K562 (cell line): Measurements from ENCODE around the gene APOC1. TPM values are rescaled to one million over a fixed set of nuclear protein-coding genes. Genes with fewer than 3 reads are reported as not detected.

ENCODE experiments used
- CCAR2 ChIP-seq: fragments of 200-400 bp; formaldehyde crosslinking; IDR thresholded peaks from 2 replicates; pipeline ENCODE4 v1.6.1; 2017; ENCODE audit warnings: mild to moderate bottlenecking, low read depth, low read length
- KDM2B ChIP-seq: fragments of 250-450 bp; sonication (Bioruptor Pico); IDR thresholded peaks from 2 replicates; pipeline ENCODE4 v1.8.0; 2021; ENCODE audit warnings: mild to moderate bottlenecking, moderate library complexity
- PHF20 ChIP-seq: fragments of 450-650 bp; IDR thresholded peaks from 2 replicates; pipeline ENCODE4 v1.6.1; 2018; ENCODE audit not compliant: partially characterized antibody
- PTTG1 ChIP-seq: fragments of 450-650 bp; IDR thresholded peaks from 2 replicates; pipeline ENCODE4 v1.6.1; 2016; ENCODE audit warnings: low read depth, mild to moderate bottlenecking, missing genetic modification characterization, missing compliant biosample characterization
- RUNX1 ChIP-seq: sonication (generic); IDR thresholded peaks from 2 replicates; pipeline ENCODE4 v1.6.1; 2016; ENCODE audit warnings: antibody characterized with exemption, low read depth
- SMAD1 ChIP-seq: fragments of 150-350 bp; IDR thresholded peaks from 2 replicates; pipeline ENCODE4 v1.6.1; 2014; ENCODE audit warnings: low read length, low read depth; ENCODE audit not compliant: partially characterized antibody
- ZNF174 ChIP-seq: fragments of 250-450 bp; sonication (Bioruptor Pico); IDR thresholded peaks from 2 replicates; pipeline ENCODE4 v1.4.0; 2020; ENCODE audit warnings: mild to moderate bottlenecking
- ZNF224 ChIP-seq: sonication (generic); formaldehyde crosslinking; IDR thresholded peaks from 2 replicates; pipeline ENCODE4 v1.8.0; 2022; ENCODE audit warnings: mild to moderate bottlenecking, missing genetic modification reagents
- ZNF408 ChIP-seq: fragments of 250-450 bp; sonication (Bioruptor Pico); IDR thresholded peaks from 2 replicates; pipeline ENCODE4 v1.4.0; 2020; ENCODE audit warnings: low read depth, mild to moderate bottlenecking, moderate library complexity
- ZNF780A ChIP-seq: fragments of 250-450 bp; sonication (Bioruptor Pico); IDR thresholded peaks from 2 replicates; pipeline ENCODE4 v1.5.0; 2021; ENCODE audit warnings: mild to moderate bottlenecking
- polyA plus RNA-seq, 8 experiments: library from polyadenylated mRNA; depleted of rRNA in 4 of 8; stranded (reverse) in 5 of 8; unstranded in 3 of 8; fragments of >200 nt; fragmentation: Nextera tagmentation in 2 of 8; fragmentation: Illumina TruSeq in 1 of 8; extraction: Ambion mirVana in 2 of 8; extraction: Trizol in 1 of 8; gene quantifications; 2 replicates each; pipeline versions ENCODE4 v1.2.1 to v1.2.3, GENCODE V29; 2011 to 2014; ENCODE audit warnings: inconsistent platforms in 1 of 8, missing spikeins in 1 of 8
- total RNA-seq, 7 experiments: library from RNA; depleted of rRNA in 6 of 7; stranded (reverse); fragments of >200 nt in 6 of 7; fragmentation: Illumina TruSeq in 2 of 7; extraction: Trizol in 2 of 7; gene quantifications; 2 replicates each; pipeline versions ENCODE4 v1.2.1 to v1.2.3, GENCODE V29; 2011 to 2021; ENCODE audit warnings: low replicate concordance in 1 of 7
- TF ChIP-seq, protein P1 (sequence below): sonication (generic); formaldehyde crosslinking; IDR thresholded peaks from 2 replicates; pipeline ENCODE4 v1.8.0; 2022; ENCODE audit warnings: mild to moderate bottlenecking, low read depth, missing genetic modification reagents
- TF ChIP-seq, protein P2 (sequence below): fragments of 450-650 bp; IDR thresholded peaks from 2 replicates; pipeline ENCODE4 v1.6.1; 2014; ENCODE audit warnings: low read depth, mild to moderate bottlenecking, moderate library complexity, borderline replicate concordance
- TF ChIP-seq, protein P3 (sequence below): sonication (generic); formaldehyde crosslinking; IDR thresholded peaks from 2 replicates; pipeline ENCODE4 v1.5.0; 2020; ENCODE audit warnings: missing genetic modification reagents
- TF ChIP-seq, protein P4 (sequence below): fragments of 150-350 bp; conservative IDR thresholded peaks from 2 replicates; pipeline ENCODE4 v1.6.1; 2014; ENCODE audit warnings: low read length
- TF ChIP-seq, protein P5 (sequence below): sonication (generic); IDR thresholded peaks from 2 replicates; pipeline ENCODE4 v1.6.1; 2016
- TF ChIP-seq, protein P6 (sequence below): fragments of 250-450 bp; sonication (Bioruptor Pico); IDR thresholded peaks from 2 replicates; pipeline ENCODE4 v1.4.0; 2020; ENCODE audit warnings: mild to moderate bottlenecking, moderate library complexity
- TF ChIP-seq, protein P7 (sequence below): fragments of 250-450 bp; sonication (Bioruptor Pico); IDR thresholded peaks from 2 replicates; pipeline ENCODE4 v1.8.0; 2021; ENCODE audit warnings: moderate library complexity, mild to moderate bottlenecking, inconsistent platforms
- TF ChIP-seq, protein P8 (sequence below): IDR thresholded peaks from 2 replicates; pipeline ENCODE4 v1.6.1; 2014; ENCODE audit warnings: antibody characterized with exemption

The APOC1 gene
- total and polyA plus RNA-seq, 9 of the 15 experiments (the other 6 are each of a cell fraction or from before 2014, with no cell fraction given): 115 to 408 (median 220) TPM

DNA sequence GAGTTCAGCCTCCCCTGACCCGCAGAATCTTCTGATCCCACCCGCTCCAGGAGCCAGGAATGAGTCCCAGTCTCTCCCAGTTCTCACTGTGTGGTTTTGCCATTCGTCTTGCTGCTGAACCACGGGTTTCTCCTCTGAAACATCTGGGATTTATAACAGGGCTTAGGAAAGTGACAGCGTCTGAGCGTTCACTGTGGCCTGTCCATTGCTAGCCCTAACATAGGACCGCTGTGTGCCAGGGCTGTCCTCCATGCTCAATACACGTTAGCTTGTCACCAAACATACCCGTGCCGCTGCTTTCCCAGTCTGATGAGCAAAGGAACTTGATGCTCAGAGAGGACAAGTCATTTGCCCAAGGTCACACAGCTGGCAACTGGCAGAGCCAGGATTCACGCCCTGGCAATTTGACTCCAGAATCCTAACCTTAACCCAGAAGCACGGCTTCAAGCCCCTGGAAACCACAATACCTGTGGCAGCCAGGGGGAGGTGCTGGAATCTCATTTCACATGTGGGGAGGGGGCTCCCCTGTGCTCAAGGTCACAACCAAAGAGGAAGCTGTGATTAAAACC is 9.9 kb upstream of the APOC1 start (continued):
- TF ChIP-seq KDM2B (CRISPR knock-in tag) (no peak), RUNX1 (no peak), ZNF780A (CRISPR knock-in tag) (no peak), PTTG1 (no peak), PHF20 (peak; percentile 19), ZNF224 (no peak), SMAD1 (no peak), ZNF408 (CRISPR knock-in tag) (no peak), ZNF174 (CRISPR knock-in tag) (no peak), CCAR2 (no peak)
- TF ChIP-seq, protein P1, sequence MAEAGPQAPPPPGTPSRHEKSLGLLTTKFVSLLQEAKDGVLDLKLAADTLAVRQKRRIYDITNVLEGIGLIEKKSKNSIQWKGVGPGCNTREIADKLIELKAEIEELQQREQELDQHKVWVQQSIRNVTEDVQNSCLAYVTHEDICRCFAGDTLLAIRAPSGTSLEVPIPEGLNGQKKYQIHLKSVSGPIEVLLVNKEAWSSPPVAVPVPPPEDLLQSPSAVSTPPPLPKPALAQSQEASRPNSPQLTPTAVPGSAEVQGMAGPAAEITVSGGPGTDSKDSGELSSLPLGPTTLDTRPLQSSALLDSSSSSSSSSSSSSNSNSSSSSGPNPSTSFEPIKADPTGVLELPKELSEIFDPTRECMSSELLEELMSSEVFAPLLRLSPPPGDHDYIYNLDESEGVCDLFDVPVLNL: 0 out of 2 replicates have a peak, but pooled peaks have one; percentile 12
- TF ChIP-seq, protein P2, sequence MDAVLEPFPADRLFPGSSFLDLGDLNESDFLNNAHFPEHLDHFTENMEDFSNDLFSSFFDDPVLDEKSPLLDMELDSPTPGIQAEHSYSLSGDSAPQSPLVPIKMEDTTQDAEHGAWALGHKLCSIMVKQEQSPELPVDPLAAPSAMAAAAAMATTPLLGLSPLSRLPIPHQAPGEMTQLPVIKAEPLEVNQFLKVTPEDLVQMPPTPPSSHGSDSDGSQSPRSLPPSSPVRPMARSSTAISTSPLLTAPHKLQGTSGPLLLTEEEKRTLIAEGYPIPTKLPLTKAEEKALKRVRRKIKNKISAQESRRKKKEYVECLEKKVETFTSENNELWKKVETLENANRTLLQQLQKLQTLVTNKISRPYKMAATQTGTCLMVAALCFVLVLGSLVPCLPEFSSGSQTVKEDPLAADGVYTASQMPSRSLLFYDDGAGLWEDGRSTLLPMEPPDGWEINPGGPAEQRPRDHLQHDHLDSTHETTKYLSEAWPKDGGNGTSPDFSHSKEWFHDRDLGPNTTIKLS: no peak
- TF ChIP-seq, protein P3, sequence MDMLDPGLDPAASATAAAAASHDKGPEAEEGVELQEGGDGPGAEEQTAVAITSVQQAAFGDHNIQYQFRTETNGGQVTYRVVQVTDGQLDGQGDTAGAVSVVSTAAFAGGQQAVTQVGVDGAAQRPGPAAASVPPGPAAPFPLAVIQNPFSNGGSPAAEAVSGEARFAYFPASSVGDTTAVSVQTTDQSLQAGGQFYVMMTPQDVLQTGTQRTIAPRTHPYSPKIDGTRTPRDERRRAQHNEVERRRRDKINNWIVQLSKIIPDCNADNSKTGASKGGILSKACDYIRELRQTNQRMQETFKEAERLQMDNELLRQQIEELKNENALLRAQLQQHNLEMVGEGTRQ (CRISPR knock-in tag): no peak
- TF ChIP-seq, protein P4, sequence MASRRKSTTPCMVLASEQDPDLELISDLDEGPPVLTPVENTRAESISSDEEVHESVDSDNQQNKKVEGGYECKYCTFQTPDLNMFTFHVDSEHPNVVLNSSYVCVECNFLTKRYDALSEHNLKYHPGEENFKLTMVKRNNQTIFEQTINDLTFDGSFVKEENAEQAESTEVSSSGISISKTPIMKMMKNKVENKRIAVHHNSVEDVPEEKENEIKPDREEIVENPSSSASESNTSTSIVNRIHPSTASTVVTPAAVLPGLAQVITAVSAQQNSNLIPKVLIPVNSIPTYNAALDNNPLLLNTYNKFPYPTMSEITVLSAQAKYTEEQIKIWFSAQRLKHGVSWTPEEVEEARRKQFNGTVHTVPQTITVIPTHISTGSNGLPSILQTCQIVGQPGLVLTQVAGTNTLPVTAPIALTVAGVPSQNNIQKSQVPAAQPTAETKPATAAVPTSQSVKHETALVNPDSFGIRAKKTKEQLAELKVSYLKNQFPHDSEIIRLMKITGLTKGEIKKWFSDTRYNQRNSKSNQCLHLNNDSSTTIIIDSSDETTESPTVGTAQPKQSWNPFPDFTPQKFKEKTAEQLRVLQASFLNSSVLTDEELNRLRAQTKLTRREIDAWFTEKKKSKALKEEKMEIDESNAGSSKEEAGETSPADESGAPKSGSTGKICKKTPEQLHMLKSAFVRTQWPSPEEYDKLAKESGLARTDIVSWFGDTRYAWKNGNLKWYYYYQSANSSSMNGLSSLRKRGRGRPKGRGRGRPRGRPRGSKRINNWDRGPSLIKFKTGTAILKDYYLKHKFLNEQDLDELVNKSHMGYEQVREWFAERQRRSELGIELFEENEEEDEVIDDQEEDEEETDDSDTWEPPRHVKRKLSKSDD: no peak
- TF ChIP-seq, protein P5, sequence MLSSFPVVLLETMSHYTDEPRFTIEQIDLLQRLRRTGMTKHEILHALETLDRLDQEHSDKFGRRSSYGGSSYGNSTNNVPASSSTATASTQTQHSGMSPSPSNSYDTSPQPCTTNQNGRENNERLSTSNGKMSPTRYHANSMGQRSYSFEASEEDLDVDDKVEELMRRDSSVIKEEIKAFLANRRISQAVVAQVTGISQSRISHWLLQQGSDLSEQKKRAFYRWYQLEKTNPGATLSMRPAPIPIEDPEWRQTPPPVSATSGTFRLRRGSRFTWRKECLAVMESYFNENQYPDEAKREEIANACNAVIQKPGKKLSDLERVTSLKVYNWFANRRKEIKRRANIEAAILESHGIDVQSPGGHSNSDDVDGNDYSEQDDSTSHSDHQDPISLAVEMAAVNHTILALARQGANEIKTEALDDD: no peak
- TF ChIP-seq, protein P6, sequence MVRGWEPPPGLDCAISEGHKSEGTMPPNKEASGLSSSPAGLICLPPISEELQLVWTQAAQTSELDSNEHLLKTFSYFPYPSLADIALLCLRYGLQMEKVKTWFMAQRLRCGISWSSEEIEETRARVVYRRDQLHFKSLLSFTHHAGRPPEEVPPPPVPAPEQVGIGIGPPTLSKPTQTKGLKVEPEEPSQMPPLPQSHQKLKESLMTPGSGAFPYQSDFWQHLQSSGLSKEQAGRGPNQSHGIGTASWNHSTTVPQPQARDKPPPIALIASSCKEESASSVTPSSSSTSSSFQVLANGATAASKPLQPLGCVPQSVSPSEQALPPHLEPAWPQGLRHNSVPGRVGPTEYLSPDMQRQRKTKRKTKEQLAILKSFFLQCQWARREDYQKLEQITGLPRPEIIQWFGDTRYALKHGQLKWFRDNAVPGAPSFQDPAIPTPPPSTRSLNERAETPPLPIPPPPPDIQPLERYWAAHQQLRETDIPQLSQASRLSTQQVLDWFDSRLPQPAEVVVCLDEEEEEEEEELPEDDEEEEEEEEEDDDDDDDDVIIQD (CRISPR knock-in tag): 0 out of 2 replicates have a peak, but pooled peaks have one; percentile 51
- TF ChIP-seq, protein P7, sequence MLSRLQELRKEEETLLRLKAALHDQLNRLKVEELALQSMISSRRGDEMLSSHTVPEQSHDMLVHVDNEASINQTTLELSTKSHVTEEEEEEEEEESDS: no peak
- TF ChIP-seq, protein P8, sequence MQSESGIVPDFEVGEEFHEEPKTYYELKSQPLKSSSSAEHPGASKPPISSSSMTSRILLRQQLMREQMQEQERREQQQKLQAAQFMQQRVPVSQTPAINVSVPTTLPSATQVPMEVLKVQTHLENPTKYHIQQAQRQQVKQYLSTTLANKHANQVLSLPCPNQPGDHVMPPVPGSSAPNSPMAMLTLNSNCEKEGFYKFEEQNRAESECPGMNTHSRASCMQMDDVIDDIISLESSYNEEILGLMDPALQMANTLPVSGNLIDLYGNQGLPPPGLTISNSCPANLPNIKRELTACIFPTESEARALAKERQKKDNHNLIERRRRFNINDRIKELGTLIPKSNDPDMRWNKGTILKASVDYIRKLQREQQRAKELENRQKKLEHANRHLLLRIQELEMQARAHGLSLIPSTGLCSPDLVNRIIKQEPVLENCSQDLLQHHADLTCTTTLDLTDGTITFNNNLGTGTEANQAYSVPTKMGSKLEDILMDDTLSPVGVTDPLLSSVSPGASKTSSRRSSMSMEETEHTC: no peak
